ENCODE measurements around the gene PRKN. TPM values are rescaled to one million over a fixed set of nuclear protein-coding genes. Genes with fewer than 3 reads are reported as not detected.

The PRKN gene
- total and polyA plus RNA-seq, 9 of the 15 experiments (the other 6 are each of a cell fraction or from before 2014, with no cell fraction given), result 0.03 to 0.96 (median 0.15) TPM; not detected in 2

GRCh38 chr6:161373905-161374451 lies 1353.6 kb downstream of the PRKN start (continued):
- TF ChIP-seq ZNF707 (CRISPR knock-in tag; conservative IDR thresholded peaks at IDR 0.05) (no peak), BCOR (IDR thresholded peaks at IDR 0.05) (peak; percentile 67), TEAD1 (CRISPR knock-in tag; IDR thresholded peaks at IDR 0.05) (no peak), ZFP36 (IDR thresholded peaks at IDR 0.05; ENCODE audit: low read depth, low read length, partially characterized antibody) (no peak), CHCHD3 (CRISPR knock-in tag; IDR thresholded peaks at IDR 0.05) (no peak), MCM3 (IDR thresholded peaks at IDR 0.05) (0 out of 2 replicates have a peak, but pooled peaks have one; percentile 30), ZNF431 (CRISPR knock-in tag; IDR thresholded peaks at IDR 0.05) (no peak), BRD4 (IDR thresholded peaks at IDR 0.05) (no peak), ZFP30 (CRISPR knock-in tag; IDR thresholded peaks at IDR 0.05; ENCODE audit: borderline replicate concordance) (no peak), ZNF780A (CRISPR knock-in tag; IDR thresholded peaks at IDR 0.05) (no peak), ZNF184 (CRISPR knock-in tag; IDR thresholded peaks at IDR 0.05) (no peak), OTX1 (CRISPR knock-in tag; IDR thresholded peaks at IDR 0.05) (0 out of 2 replicates have a peak, but pooled peaks have one; percentile 78), ZNF445 (CRISPR knock-in tag; IDR thresholded peaks at IDR 0.05; ENCODE audit: low read depth) (no peak), TBP (optimal IDR thresholded peaks at IDR 0.05; ENCODE audit: low read depth, low read length) (no peak), MTA3 (IDR thresholded peaks at IDR 0.05; ENCODE audit: borderline replicate concordance) (no peak), TCF3 (CRISPR knock-in tag; IDR thresholded peaks at IDR 0.05) (no peak), KLF16 (IDR thresholded peaks at IDR 0.05) (no peak), PTTG1 (tag; IDR thresholded peaks at IDR 0.05; ENCODE audit: low read depth) (no peak), HMG20B (CRISPR knock-in tag; IDR thresholded peaks at IDR 0.05) (no peak), ZNF668 (CRISPR knock-in tag; IDR thresholded peaks at IDR 0.05) (no peak), ZNF121 (CRISPR knock-in tag; conservative IDR thresholded peaks at IDR 0.05) (no peak)
- TF ChIP-seq, protein P1, sequence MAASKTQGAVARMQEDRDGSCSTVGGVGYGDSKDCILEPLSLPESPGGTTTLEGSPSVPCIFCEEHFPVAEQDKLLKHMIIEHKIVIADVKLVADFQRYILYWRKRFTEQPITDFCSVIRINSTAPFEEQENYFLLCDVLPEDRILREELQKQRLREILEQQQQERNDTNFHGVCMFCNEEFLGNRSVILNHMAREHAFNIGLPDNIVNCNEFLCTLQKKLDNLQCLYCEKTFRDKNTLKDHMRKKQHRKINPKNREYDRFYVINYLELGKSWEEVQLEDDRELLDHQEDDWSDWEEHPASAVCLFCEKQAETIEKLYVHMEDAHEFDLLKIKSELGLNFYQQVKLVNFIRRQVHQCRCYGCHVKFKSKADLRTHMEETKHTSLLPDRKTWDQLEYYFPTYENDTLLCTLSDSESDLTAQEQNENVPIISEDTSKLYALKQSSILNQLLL (CRISPR knock-in tag; IDR thresholded peaks at IDR 0.05; ENCODE audit: borderline replicate concordance), result no peak
- TF ChIP-seq, protein P2, sequence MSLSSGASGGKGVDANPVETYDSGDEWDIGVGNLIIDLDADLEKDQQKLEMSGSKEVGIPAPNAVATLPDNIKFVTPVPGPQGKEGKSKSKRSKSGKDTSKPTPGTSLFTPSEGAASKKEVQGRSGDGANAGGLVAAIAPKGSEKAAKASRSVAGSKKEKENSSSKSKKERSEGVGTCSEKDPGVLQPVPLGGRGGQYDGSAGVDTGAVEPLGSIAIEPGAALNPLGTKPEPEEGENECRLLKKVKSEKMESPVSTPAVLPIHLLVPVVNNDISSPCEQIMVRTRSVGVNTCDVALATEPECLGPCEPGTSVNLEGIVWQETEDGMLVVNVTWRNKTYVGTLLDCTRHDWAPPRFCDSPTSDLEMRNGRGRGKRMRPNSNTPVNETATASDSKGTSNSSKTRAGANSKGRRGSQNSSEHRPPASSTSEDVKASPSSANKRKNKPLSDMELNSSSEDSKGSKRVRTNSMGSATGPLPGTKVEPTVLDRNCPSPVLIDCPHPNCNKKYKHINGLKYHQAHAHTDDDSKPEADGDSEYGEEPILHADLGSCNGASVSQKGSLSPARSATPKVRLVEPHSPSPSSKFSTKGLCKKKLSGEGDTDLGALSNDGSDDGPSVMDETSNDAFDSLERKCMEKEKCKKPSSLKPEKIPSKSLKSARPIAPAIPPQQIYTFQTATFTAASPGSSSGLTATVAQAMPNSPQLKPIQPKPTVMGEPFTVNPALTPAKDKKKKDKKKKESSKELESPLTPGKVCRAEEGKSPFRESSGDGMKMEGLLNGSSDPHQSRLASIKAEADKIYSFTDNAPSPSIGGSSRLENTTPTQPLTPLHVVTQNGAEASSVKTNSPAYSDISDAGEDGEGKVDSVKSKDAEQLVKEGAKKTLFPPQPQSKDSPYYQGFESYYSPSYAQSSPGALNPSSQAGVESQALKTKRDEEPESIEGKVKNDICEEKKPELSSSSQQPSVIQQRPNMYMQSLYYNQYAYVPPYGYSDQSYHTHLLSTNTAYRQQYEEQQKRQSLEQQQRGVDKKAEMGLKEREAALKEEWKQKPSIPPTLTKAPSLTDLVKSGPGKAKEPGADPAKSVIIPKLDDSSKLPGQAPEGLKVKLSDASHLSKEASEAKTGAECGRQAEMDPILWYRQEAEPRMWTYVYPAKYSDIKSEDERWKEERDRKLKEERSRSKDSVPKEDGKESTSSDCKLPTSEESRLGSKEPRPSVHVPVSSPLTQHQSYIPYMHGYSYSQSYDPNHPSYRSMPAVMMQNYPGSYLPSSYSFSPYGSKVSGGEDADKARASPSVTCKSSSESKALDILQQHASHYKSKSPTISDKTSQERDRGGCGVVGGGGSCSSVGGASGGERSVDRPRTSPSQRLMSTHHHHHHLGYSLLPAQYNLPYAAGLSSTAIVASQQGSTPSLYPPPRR (CRISPR knock-in tag; IDR thresholded peaks at IDR 0.05; ENCODE audit: borderline replicate concordance), result no peak
- TF ChIP-seq, protein P3, sequence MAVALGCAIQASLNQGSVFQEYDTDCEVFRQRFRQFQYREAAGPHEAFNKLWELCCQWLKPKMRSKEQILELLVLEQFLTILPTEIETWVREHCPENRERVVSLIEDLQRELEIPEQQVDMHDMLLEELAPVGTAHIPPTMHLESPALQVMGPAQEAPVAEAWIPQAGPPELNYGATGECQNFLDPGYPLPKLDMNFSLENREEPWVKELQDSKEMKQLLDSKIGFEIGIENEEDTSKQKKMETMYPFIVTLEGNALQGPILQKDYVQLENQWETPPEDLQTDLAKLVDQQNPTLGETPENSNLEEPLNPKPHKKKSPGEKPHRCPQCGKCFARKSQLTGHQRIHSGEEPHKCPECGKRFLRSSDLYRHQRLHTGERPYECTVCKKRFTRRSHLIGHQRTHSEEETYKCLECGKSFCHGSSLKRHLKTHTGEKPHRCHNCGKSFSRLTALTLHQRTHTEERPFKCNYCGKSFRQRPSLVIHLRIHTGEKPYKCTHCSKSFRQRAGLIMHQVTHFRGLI (CRISPR knock-in tag; IDR thresholded peaks at IDR 0.05), result no peak
